Activated CD4-positive, alpha-beta T cell treated with anti-CD3 and anti-CD28 coated beads, Interleukin-10, Interleukin-2, amounts not matched to agents 100 ng/mL and 50 ng/mL, durations not matched to agents 16 hours and 8 hours (primary cell): ENCODE data around the gene NOVA1.
"Not testable (repeated sequence)": the region's sequence is repeated elsewhere in the genome, so short reads cannot be mapped to it uniquely, and the experiment has no call there.

Experiments
- DNase-seq: peaks from one replicate; pipeline ENCODE4 v3.0.0-alpha.2; 2020

Gene NOVA1

GRCh38 chr14:26597589-26598080 is at the start of gene NOVA1:
TSS of gene NOVA1 (minus strand) at chr14:26598033. CDS start at chr14:26597436, 597 bp downstream.
- DNase-seq, result no peak

GRCh38 chr14:26645057-26645456 is 47.2 kb upstream of the NOVA1 start:
- not testable (repeated sequence) for DNase-seq

- DNase-seq, result no peak
Measured at GRCh38 chr14:26636561-26636960, 38.7 kb upstream of the NOVA1 start.

- not testable (repeated sequence) for DNase-seq
Measured at GRCh38 chr14:26634946-26635345, 37.1 kb upstream of the NOVA1 start.

GRCh38 chr14:26626256-26626655 is 28.4 kb upstream of the NOVA1 start:
- DNase-seq, result no peak

- DNase-seq, result no peak
Measured at GRCh38 chr14:26622611-26623010, 24.8 kb upstream of the NOVA1 start.

GRCh38 chr14:26621807-26622560 is 24.2 kb upstream of the NOVA1 start:
- DNase-seq, result no peak

GRCh38 chr14:26621364-26621763 is 23.5 kb upstream of the NOVA1 start:
- DNase-seq, result no peak

- DNase-seq, result no peak
Measured at GRCh38 chr14:26611259-26611658, 13.4 kb upstream of the NOVA1 start.

- no peak for DNase-seq
Measured at GRCh38 chr14:26606729-26607312, 9.0 kb upstream of the NOVA1 start.

- DNase-seq, result no peak
Measured at GRCh38 chr14:26605602-26606001, 7.8 kb upstream of the NOVA1 start.

- no peak for DNase-seq
Measured at GRCh38 chr14:26602902-26603301, 5.1 kb upstream of the NOVA1 start.

- DNase-seq, result no peak
Measured at GRCh38 chr14:26601856-26602255, 4.0 kb upstream of the NOVA1 start.

GRCh38 chr14:26599291-26599690 is 1.5 kb upstream of the NOVA1 start:
- no peak for DNase-seq

GRCh38 chr14:26598672-26599131 is 869 bp upstream of the NOVA1 start:
- no peak for DNase-seq

GRCh38 chr14:26598081-26598671 is 343 bp upstream of the NOVA1 start:
- DNase-seq, result peak; percentile 18

GRCh38 chr14:26597071-26597588 is 703 bp downstream of the NOVA1 start:
- no peak for DNase-seq

- no peak for DNase-seq
Measured at GRCh38 chr14:26596543-26597061, 1.2 kb downstream of the NOVA1 start.

GRCh38 chr14:26595926-26596542 is 1.8 kb downstream of the NOVA1 start:
- DNase-seq, result no peak

- DNase-seq, result no peak
Measured at GRCh38 chr14:26594756-26595545, 2.9 kb downstream of the NOVA1 start.

GRCh38 chr14:26594148-26594547 is 3.7 kb downstream of the NOVA1 start:
- no peak for DNase-seq

GRCh38 chr14:26593357-26593756 is 4.5 kb downstream of the NOVA1 start:
- DNase-seq, result no peak
